ENCODE measurements around the gene ZNF787. TPM values are rescaled to one million over a fixed set of nuclear protein-coding genes. Genes with fewer than 3 reads are reported as not detected.

Gene ZNF787
- total and polyA plus RNA-seq, 10 of the 15 experiments (the other 5 are each of a cell fraction or from before 2014, with no cell fraction given), result 0.23 to 39.9 (median 4.1) TPM

DNA sequence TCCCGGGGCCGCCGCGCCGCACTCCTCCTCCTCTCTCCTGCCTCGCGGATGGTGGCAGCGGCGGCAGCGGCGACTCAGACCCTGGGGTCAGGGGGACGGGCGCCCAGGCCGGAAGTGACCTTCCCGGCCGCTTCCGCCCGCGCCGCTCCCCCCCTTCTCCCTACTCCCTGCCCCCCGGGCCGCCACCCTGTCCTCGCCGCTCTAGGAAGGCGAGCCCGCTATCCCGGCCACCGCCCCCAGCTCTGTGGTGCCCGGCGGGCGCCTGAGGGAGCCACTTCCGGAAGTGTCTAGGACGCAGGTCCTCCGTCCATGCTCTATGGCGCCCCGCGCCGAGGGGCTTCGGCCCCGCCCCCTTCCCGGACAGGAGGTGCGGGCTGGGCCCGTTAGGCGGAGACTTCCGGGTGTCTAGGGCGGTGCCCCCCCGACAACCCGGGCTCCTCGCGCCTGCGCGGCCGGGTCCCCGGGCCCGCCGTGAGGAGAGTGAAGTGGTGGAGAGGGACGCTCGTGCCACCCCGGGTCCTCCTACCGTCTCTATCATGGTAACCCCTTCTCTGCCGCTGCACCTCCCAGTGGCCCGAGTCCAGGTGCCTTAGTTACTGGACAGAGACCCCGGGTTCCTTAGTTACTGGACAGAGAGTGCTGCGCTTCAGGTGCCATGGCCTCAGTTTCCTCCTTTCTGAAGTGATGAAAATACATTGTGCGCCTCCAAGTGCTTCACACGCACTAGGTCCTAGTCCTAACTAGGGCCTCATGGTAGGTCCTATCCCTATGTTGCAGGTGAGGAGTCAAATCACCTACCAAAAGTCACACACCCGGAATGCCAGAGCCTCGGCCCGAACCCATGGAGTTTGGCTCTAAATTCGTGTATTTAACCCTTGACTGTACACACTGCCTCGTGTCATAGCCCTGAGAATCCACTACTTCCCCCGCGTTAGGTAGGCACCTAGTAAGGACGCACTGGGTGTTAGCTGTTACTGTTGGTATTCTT is at the start of gene ZNF787 (continued):
- TF ChIP-seq, protein P1, sequence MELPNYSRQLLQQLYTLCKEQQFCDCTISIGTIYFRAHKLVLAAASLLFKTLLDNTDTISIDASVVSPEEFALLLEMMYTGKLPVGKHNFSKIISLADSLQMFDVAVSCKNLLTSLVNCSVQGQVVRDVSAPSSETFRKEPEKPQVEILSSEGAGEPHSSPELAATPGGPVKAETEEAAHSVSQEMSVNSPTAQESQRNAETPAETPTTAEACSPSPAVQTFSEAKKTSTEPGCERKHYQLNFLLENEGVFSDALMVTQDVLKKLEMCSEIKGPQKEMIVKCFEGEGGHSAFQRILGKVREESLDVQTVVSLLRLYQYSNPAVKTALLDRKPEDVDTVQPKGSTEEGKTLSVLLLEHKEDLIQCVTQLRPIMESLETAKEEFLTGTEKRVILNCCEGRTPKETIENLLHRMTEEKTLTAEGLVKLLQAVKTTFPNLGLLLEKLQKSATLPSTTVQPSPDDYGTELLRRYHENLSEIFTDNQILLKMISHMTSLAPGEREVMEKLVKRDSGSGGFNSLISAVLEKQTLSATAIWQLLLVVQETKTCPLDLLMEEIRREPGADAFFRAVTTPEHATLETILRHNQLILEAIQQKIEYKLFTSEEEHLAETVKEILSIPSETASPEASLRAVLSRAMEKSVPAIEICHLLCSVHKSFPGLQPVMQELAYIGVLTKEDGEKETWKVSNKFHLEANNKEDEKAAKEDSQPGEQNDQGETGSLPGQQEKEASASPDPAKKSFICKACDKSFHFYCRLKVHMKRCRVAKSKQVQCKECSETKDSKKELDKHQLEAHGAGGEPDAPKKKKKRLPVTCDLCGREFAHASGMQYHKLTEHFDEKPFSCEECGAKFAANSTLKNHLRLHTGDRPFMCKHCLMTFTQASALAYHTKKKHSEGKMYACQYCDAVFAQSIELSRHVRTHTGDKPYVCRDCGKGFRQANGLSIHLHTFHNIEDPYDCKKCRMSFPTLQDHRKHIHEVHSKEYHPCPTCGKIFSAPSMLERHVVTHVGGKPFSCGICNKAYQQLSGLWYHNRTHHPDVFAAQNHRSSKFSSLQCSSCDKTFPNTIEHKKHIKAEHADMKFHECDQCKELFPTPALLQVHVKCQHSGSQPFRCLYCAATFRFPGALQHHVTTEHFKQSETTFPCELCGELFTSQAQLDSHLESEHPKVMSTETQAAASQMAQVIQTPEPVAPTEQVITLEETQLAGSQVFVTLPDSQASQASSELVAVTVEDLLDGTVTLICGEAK (IDR thresholded peaks at IDR 0.05; ENCODE audit: borderline replicate concordance), result peak; percentile 87
- TF ChIP-seq, protein P2, sequence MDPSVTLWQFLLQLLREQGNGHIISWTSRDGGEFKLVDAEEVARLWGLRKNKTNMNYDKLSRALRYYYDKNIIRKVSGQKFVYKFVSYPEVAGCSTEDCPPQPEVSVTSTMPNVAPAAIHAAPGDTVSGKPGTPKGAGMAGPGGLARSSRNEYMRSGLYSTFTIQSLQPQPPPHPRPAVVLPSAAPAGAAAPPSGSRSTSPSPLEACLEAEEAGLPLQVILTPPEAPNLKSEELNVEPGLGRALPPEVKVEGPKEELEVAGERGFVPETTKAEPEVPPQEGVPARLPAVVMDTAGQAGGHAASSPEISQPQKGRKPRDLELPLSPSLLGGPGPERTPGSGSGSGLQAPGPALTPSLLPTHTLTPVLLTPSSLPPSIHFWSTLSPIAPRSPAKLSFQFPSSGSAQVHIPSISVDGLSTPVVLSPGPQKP (IDR thresholded peaks at IDR 0.05; ENCODE audit: low read depth, low read length), result peak; percentile 86
- TF ChIP-seq ZZZ3 (IDR thresholded peaks at IDR 0.05; ENCODE audit: control insufficient read depth, insufficient read length, low read depth), result no peak

DNA sequence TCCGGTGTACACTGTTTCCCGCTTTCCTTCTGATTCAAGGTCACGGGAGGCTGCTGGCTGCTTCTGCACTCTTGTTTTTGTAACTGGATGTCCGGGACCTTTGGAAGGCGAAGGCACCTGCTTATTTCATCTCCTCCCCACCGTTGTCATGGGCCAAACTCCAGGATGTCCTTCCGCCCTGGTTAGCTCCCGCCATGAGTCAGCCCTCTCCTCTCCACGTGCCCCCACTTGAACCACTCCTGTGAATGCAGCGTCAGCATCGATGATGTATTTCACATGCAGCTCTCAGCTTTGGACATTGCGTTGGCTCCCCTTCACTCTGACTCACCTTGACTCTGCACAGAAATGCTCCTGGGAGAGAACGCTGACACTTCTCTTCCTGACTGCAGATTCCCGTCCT is 49.2 kb upstream of the ZNF787 start:
- ATAC-seq (no peak), DNase-seq (ENCODE audit: low read depth, low spot score) (no peak), FAIRE-seq (no peak)
- Histone ChIP-seq H3K9ac (ENCODE audit: control insufficient read depth, insufficient read depth, low read length) (no peak overlapping the region), H3K9me3 (replicated peaks; ENCODE audit: control insufficient read depth, insufficient read depth, low read length) (no peaks in the 10 kb centered on the region), H2AFZ (ENCODE audit: control insufficient read depth, low read depth, low read length) (no peak overlapping the region), H3K4me1 (ENCODE audit: control insufficient read depth, insufficient read depth, low read length) (no peaks in the 10 kb centered on the region), H3K4me2 (ENCODE audit: control insufficient read depth, insufficient read depth) (no peak overlapping the region), H3K4me3 (no peak overlapping the region), H3K27ac (ENCODE audit: control insufficient read depth, insufficient read depth) (no peak overlapping the region), H3K79me2 (ENCODE audit: control insufficient read depth, insufficient read depth, low read length) (no peaks in the 10 kb centered on the region), H4K20me1 (ENCODE audit: control insufficient read depth, insufficient read depth) (no peaks in the 10 kb centered on the region), H3K36me3 (ENCODE audit: control insufficient read depth in 2 of 2, insufficient read depth in 2 of 2, low read length in 1 of 2) (no peaks in the 10 kb centered on the region), H3K27me3 (replicated peaks in 1 of 2; ENCODE audit: control insufficient read depth in 2 of 2, insufficient read depth in 2 of 2, low read length in 1 of 2) (no peaks in the 10 kb centered on the region; a peak in 1 of 4 replicates)
- intact Hi-C loops (cut with micrococcal nuclease; ENCODE audit: unreplicated experiment) (loop anchor here (5.0 kb wide), 1 partner anchor 162 kb away; no protein-coding TSS in a partner anchor), in situ Hi-C loops (cut with MboI) (no loop called here)
- POLR2A ChIA-PET, result no interaction called here
- CTCF ChIA-PET, result interaction anchor here (0.7 to 4.4 kb wide), 9 partner anchors 74 to 163 kb away, joined by 3 to 53 read pairs (median 7); no protein-coding TSS in a partner anchor
- SMC1A ChIA-PET (ENCODE audit: uncharacterized antibody, unreplicated experiment), result interaction anchor here (1.2 to 1.5 kb wide), 2 partner anchors 88 to 104 kb away, joined by 4 to 5 read pairs; no protein-coding TSS in a partner anchor
- BruUV-seq (replicated peaks), result no TSS peak
- RAD21 ChIA-PET (ENCODE audit: unreplicated experiment), result interaction anchor here (1.0 kb wide), 1 partner anchor 89 kb away, joined by 3 read pairs; no protein-coding TSS in a partner anchor
- 79% methylated on average over 14 of the region's 14 CpGs for WGBS (ENCODE audit: insufficient coverage, insufficient replicate concordance, low lambda C conversion rate, missing lambda C conversion rate)
- TF ChIP-seq HDAC2 (IDR thresholded peaks at IDR 0.05), result no peak
- TF ChIP-seq, protein P3, sequence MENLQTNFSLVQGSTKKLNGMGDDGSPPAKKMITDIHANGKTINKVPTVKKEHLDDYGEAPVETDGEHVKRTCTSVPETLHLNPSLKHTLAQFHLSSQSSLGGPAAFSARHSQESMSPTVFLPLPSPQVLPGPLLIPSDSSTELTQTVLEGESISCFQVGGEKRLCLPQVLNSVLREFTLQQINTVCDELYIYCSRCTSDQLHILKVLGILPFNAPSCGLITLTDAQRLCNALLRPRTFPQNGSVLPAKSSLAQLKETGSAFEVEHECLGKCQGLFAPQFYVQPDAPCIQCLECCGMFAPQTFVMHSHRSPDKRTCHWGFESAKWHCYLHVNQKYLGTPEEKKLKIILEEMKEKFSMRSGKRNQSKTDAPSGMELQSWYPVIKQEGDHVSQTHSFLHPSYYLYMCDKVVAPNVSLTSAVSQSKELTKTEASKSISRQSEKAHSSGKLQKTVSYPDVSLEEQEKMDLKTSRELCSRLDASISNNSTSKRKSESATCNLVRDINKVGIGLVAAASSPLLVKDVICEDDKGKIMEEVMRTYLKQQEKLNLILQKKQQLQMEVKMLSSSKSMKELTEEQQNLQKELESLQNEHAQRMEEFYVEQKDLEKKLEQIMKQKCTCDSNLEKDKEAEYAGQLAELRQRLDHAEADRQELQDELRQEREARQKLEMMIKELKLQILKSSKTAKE (IDR thresholded peaks at IDR 0.05; ENCODE audit: low read depth, poor library complexity, severe bottlenecking), result no peak
- TF ChIP-seq FOXM1 (IDR thresholded peaks at IDR 0.05; ENCODE audit: low read depth, low read length), result no peak
- TF ChIP-seq FOS (IDR thresholded peaks at IDR 0.05; ENCODE audit: borderline replicate concordance, extremely low read depth, insufficient read length), result no peak
- no peak for TF ChIP-seq GATAD2B (conservative IDR thresholded peaks at IDR 0.05; ENCODE audit: low read depth)
- no peak for TF ChIP-seq CREM (IDR thresholded peaks at IDR 0.05; ENCODE audit: low read depth)
- TF ChIP-seq, protein P4, sequence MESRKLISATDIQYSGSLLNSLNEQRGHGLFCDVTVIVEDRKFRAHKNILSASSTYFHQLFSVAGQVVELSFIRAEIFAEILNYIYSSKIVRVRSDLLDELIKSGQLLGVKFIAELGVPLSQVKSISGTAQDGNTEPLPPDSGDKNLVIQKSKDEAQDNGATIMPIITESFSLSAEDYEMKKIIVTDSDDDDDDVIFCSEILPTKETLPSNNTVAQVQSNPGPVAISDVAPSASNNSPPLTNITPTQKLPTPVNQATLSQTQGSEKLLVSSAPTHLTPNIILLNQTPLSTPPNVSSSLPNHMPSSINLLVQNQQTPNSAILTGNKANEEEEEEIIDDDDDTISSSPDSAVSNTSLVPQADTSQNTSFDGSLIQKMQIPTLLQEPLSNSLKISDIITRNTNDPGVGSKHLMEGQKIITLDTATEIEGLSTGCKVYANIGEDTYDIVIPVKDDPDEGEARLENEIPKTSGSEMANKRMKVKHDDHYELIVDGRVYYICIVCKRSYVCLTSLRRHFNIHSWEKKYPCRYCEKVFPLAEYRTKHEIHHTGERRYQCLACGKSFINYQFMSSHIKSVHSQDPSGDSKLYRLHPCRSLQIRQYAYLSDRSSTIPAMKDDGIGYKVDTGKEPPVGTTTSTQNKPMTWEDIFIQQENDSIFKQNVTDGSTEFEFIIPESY (IDR thresholded peaks at IDR 0.05), result no peak

Data from GM12878 (cell line).